GM12864 (cell line): ENCODE measurements around the gene OR7C1.

Experiments used
- DNase-seq: peaks from one replicate; pipeline ENCODE4 v3.0.0-alpha.2; 2011; ENCODE audit warnings: low read depth
- H3K4me3 ChIP-seq: 2 replicates; pipeline ENCODE4 v1.5.1; 2011; ENCODE audit warnings: mild to moderate bottlenecking, low read depth, low read length, control low read depth
- TF ChIP-seq, protein P1 (sequence below): IDR thresholded peaks from 2 replicates; pipeline ENCODE4 v1.5.1; 2011; ENCODE audit warnings: low read depth, mild to moderate bottlenecking, moderate library complexity, low read length, control low read depth, inconsistent platforms; ENCODE audit errors: missing control alignments

Gene OR7C1

DNA sequence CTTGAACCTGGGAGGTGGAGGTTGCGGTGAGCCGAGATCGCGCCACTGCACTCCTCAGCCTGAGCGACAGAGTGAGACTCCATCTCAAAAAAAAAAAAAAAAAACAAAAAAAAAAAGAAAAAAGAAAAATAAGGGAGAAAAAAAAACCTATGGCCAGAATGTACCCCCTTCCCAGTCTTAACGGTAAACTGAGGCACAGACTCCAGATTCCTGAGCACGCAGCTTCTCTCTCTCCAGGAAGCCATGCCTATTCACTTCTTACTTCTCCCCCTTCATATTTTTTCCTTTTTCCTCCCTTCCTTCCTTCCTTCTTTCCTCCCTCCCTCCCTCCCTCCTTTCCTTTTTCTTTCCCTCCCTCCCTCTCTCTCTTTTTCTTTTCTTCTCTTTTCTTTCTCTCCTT lies 62.0 kb downstream of the OR7C1 start:
- DNase-seq: no peak
- H3K4me3 ChIP-seq: no peak overlapping the region
- TF ChIP-seq, protein P1, sequence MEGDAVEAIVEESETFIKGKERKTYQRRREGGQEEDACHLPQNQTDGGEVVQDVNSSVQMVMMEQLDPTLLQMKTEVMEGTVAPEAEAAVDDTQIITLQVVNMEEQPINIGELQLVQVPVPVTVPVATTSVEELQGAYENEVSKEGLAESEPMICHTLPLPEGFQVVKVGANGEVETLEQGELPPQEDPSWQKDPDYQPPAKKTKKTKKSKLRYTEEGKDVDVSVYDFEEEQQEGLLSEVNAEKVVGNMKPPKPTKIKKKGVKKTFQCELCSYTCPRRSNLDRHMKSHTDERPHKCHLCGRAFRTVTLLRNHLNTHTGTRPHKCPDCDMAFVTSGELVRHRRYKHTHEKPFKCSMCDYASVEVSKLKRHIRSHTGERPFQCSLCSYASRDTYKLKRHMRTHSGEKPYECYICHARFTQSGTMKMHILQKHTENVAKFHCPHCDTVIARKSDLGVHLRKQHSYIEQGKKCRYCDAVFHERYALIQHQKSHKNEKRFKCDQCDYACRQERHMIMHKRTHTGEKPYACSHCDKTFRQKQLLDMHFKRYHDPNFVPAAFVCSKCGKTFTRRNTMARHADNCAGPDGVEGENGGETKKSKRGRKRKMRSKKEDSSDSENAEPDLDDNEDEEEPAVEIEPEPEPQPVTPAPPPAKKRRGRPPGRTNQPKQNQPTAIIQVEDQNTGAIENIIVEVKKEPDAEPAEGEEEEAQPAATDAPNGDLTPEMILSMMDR: no peak

DNA sequence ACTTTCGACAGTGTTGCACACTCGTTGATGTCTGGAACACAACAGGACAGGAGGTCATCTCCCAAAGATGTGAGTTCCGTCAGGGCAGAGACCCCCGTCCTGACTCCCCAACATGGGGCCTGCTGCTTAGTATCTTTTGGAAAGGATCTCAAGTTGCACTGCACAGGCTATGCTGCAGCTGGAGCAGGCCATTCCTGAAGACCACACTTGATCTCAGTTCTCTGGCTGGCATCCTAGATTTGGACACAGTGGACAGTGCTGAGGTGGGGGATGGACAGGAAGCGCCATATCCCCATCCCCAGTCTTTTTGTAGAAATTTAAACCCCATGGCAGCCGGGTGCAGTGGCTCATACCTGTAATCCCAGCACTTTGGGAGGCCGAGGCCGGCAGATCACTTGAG lies 62.5 kb downstream of the OR7C1 start:
- H3K4me3 ChIP-seq: no peak overlapping the region
- TF ChIP-seq, protein P1: no peak
- DNase-seq: no peak

DNA sequence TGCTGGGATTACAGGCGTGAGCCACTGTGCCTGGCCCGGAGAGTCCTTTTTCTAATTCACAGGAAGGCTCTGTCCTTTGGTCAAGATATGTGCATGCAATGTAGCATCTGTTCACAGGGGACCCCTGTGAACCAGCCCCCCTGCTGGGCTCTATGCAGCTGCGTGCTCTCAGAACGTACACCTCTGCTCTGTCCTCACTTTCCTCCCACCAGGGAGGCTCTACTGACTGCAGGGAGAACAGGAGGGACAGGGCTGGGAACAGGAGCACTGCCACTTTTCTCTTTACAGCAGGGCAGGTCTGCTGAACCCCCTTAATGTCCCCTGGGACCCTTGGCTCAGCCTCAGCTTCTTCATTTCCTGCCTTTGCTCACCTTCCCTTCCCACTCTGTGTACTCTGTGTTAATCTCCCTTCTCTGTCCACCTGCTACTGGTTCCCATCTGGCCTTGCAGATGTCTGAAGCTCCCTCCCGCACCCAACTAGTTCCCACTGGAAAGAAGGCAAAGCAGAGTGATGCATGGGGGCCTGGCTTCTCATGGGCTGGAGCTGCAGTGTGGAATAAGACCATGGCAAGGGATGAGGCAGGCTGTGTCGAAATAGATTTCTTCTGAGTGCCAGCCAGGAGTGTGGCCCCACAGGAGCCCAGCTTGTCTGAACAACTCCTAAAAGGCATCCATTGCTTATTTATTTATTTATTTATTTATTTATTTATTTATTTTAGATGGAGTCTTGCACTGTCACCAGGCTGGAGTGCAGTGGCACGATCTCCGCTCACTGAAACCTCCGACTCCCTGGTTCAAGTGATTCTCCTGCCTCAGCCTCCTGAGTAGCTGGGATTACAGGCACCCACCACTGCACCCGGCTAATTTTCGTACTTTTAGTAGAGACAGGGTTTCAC lies 63.8 kb downstream of the OR7C1 start:
- H3K4me3 ChIP-seq: no peak overlapping the region
- no peak for DNase-seq
- TF ChIP-seq, protein P1: no peak

DNA sequence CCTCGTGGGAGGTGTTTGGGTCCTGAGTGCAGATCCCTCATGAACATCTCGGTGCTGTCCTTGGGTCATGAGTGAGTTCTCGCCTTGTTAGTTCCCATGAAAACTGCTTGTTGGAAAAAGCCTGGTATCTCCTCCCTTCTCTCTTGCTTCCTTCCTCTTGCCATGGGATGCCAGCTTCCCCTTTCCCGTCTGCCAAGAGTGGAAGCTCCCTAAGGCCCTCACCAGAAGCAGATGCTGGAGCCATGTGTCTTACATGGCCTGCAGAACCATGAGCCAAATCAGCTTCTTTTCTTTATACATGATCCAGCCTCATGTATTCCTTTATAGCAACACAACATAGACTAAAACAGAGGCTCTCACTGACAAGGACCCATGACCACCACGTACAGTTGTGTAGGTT lies 64.8 kb downstream of the OR7C1 start:
- no peak for DNase-seq
- TF ChIP-seq, protein P1: no peak
- H3K4me3 ChIP-seq: no peak overlapping the region

DNA sequence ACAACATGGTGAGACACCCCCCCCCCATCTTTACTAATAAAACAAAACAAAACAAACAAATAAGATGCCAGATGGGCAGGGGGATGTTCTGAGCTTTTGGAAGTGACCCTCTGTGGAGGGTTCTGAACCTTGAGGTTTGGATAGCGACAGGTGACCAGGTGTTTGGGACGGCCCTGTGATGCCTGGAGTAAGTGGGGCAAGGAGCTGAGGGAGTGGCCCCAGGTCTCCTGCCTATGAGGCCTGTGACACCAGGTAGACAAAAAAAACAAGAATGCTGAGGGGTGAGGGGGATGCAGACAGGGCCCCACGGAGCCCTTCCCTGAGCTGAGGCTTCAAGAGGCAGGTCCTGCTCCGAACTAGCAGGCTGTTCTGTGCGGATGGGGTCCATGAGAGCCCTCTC lies 65.8 kb downstream of the OR7C1 start:
- H3K4me3 ChIP-seq: no peak overlapping the region
- DNase-seq: no peak
- TF ChIP-seq, protein P1: no peak

DNA sequence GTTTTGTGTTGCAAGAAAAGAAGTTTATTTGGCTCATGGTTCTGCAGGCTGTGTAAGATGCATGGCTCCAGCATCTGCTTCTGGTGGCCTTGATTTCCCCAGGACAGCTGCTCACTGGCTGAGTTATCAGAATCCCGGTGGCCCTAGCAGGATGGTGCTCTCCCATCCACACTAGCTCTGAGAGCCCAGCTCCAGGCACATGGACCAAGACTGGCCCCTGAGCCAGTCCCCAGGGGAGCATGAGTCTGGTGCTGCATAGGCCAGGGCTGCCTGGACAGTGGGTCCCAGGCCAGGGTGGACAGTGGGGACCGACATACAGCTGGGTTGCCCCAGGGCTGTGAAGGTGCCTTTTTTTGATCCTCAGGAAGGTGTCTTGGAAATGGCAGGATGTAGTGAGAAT lies 67.0 kb downstream of the OR7C1 start:
- no peak overlapping the region for H3K4me3 ChIP-seq
- no peak for DNase-seq
- TF ChIP-seq, protein P1: no peak
